Lower lobe of right lung (tissue), 2 donors: ENCODE data around the gene ENTPD7. TPM values are rescaled to one million over a fixed set of nuclear protein-coding genes. Genes with fewer than 3 reads are reported as not detected.

Experiments used
- ATAC-seq, 2 donors: fragments of 200-7000 bp; cut with Tn5 transposase; one replicate each; pipeline ENCODE4 v1.9.1; 2020 to 2022; ENCODE audit warnings: mild to moderate bottlenecking in 2 of 2, moderate library complexity in 2 of 2
- DNase-seq: peaks from one replicate; pipeline ENCODE4 v3.0.0-alpha.2; 2020
- H3K27ac ChIP-seq: fragments of 200-600 bp; one replicate; pipeline ENCODE4 v1.8.0; 2022
- H3K27me3 ChIP-seq: fragments of 200-600 bp; one replicate; pipeline ENCODE4 v1.8.0; 2022; ENCODE audit warnings: low read depth
- H3K36me3 ChIP-seq: fragments of 200-600 bp; one replicate; pipeline ENCODE4 v1.8.0; 2022; ENCODE audit warnings: mild to moderate bottlenecking
- H3K4me1 ChIP-seq: fragments of 200-600 bp; one replicate; pipeline ENCODE4 v1.8.0; 2022
- H3K4me3 ChIP-seq: fragments of 200-600 bp; one replicate; pipeline ENCODE4 v1.8.0; 2022; ENCODE audit warnings: mild to moderate bottlenecking
- H3K9me3 ChIP-seq: fragments of 200-600 bp; one replicate; pipeline ENCODE4 v1.8.0; 2022
- CTCF ChIP-seq: fragments of 200-600 bp; IDR thresholded peaks from one replicate; pipeline ENCODE4 v1.8.0; 2022; ENCODE audit warnings: antibody characterized with exemption, mild to moderate bottlenecking
- intact Hi-C: fragments of 100-400 bp; cut with DNase I; formaldehyde crosslinking; loops from one replicate; pipeline ENCODE4 v1.11.0; 2022
- total RNA-seq: library from RNA; stranded (reverse); fragmentation: NEBNext Ultra II Directional; extraction: Animal tissue kit (Norgen Biotek cat#: 25700); gene quantifications from one replicate; pipeline ENCODE4 v1.2.1, GENCODE V29; 2021
- donor health status: DM: no; HTN: yes; CAD: no; lungs with severe emphysema.

The ENTPD7 gene
- total RNA-seq, 1 donor from 2014 or later, result 8.1 TPM

DNA sequence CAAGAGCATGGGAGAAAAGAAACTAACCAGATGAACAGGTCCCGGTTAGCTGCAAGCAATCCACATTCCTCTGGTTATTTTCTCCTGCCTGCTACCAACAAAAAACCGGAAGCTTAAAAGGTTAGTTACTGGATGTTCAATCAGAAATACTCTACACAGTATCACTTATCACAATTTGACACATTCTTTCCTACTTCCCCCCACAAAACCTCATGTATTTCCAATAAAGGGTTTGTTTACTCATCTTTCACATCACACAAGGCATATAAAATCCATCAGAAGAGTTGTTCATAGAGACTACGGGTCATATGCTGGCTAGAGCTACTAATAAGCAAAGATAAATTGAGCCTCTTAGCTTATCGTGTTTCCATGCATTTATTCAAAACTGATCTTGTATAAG lies 43.9 kb upstream of the ENTPD7 start:
- Histone ChIP-seq H3K9me3 (no peaks in the 10 kb centered on the region), H3K4me3 (no peak overlapping the region), H3K27ac (no peak overlapping the region), H3K27me3 (no peaks in the 10 kb centered on the region), H3K36me3 (peaks cover 34% of the 10 kb centered on the region), H3K4me1 (peaks cover 38% of the 10 kb centered on the region)
- ATAC-seq (no peak), DNase-seq (no peak)
- intact Hi-C loops, result no loop called here
- TF ChIP-seq CTCF, result no peak

DNA sequence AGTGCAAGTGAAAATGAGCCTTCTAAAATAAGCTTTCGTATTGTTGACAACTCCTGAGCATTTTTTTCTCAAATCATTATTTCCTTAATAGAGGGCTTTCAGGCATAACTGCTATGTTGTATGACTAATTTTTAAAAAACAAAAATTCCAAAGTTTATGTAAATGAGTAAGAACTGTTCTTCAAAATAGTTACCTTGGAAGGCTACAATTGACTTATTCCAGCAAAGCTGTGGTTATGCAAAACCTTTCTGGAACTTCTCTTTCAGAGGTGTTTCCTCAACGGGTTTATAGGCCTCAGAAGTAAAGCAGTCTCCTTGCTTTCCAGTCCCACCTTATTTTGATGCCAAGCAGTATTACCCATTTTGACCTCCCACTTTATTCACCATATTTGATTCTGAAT lies 41.6 kb upstream of the ENTPD7 start:
- H3K27me3 ChIP-seq, result no peaks in the 10 kb centered on the region
- peak overlapping the region; percentile 93 for H3K4me3 ChIP-seq
- intact Hi-C loops, result no loop called here
- H3K9me3 ChIP-seq, result no peaks in the 10 kb centered on the region
- ATAC-seq, result no peak
- H3K4me1 ChIP-seq, result peaks cover 45% of the 10 kb centered on the region
- no peak for DNase-seq
- no peak overlapping the region for H3K27ac ChIP-seq
- no peak for TF ChIP-seq CTCF
- H3K36me3 ChIP-seq, result peaks cover 24% of the 10 kb centered on the region

DNA sequence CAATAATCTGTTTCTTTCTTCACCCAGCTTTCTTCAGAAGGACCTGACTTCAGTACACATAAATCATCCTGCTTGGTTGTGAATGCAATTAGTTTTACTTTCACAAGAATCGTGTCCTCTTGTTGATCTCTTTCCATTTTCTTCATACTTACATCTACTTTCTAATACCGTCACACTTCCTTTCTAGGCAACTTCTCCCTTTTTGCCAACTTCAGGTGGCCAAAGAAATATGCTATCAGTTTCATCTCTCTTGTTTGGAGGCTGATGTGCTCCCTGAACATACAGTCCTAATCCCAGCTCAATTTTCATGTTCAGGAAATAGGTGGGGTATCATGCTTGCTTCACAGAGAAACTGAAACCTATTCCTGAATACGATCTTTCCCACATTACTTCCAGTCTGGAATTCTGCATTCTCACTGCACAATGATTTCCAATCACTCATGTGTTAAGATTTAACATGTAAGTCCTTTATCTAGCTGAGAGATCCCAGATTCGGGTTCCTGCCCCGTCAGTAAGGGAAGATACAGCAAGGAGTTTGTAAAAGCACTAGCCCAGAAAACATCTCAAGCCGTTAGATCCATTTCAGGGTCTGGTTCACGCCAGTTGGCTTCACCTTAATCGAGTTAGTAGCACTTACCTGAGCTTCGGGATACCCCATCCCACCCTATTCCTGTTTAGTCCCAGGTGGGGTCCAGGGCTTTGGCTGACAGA lies 40.1 kb upstream of the ENTPD7 start:
- Histone ChIP-seq H3K27ac (peak overlapping the region; percentile 96), H3K4me3 (peak overlapping the region; percentile 93), H3K36me3 (peaks cover 11% of the 10 kb centered on the region), H3K27me3 (no peaks in the 10 kb centered on the region), H3K9me3 (no peaks in the 10 kb centered on the region), H3K4me1 (peaks cover 45% of the 10 kb centered on the region)
- TF ChIP-seq CTCF, result no peak
- intact Hi-C loops, result no loop called here
- ATAC-seq (no peak), DNase-seq (no peak)

DNA sequence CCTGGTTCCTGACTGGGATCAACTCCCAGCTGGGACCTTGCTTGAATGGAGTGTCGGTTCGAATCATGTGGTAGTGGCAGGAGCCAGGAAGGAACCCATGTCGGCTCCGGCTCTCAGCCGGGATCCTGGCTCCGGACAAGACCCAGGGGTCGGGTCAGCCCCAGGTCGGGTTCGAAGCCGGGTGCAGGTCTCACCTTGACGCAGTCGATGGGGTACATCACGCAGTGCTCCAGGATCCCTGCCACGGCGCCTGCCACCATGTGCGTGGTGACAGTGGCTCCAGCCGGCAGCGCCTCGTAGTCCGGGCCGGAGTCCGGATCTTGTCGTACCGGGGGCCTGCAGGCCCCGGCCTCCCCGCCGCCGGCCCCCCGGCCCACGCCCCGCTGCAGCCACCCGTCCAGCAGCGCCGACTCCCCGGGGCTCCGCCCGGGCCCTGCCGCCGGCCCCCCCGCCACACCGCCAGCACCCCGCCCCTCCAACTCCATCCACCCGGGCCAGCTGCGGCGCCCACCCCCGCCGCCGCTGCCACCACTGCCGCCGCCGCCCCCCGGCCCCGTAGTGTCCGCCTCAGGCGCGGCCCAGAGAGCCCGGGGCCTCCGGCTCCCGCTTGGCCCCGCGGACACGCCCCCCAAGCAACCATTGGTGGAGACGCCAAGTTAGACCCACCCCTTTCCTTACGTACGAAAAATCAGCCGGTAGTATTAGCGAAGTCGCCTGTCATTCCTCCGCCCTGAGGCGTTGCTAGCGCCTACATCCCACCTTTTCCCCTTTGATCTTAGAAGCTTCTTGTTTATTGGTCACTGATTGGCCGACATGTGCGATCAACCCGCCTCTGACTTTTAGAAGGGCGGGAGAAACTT lies 39.2 kb upstream of the ENTPD7 start, which contains the start of gene SLC25A28:
Gene SLC25A28, minus strand, starts transcription at position 589 of the 860 bp plus-strand sequence. Its CDS starts 104 bp downstream, at position 485.
- H3K9me3 ChIP-seq, result no peaks in the 10 kb centered on the region
- intact Hi-C loops, result no loop called here
- TF ChIP-seq CTCF, result no peak
- H3K27ac ChIP-seq, result peak within 1 kb of the TSS; percentile 96
- H3K4me1 ChIP-seq, result peaks cover 45% of the 10 kb centered on the region
- peak in 1 of 2 donors; percentile 0 for ATAC-seq
- H3K27me3 ChIP-seq, result no peaks in the 10 kb centered on the region
- H3K4me3 ChIP-seq, result peak within 1 kb of the TSS; percentile 93
- H3K36me3 ChIP-seq, result peaks cover 3% of the 10 kb centered on the region
- DNase-seq, result peak; percentile 96

DNA sequence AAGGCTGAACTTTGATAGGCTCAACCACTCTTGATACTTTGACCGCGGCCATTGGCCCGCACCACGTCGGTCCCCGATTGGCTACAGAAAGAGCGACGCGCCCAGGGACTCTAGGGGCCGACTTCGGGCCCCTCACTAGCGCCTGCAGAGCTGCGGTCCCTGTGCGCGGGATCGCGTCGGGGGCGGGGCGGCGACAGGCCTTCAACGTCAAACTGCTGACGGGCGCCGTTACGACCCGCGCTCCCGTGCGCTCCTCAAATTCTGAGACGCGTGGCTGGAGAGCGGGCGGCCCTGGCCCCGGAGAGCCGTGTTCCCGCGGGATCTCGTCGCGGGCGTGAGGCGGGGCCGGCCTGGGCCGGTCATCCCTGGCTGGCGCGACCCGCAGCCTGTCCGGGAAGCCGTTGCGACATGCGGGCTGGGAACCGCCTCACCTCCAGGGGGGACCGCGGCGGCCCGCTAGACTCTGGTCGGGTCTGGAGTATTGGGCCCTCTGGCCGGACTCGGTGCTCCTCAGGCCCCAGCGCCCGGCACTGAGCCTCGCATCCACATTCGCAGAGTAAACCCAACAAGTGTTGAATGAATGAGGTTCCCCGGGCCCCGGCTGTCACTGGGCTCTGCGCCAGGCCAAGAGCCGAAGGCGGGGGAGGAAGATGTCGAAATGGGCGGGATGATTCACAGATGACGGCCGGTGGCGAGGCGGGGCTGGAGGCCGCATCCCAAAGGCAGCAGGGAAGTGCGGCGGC lies 38.4 kb upstream of the ENTPD7 start:
- intact Hi-C loops, result no loop called here
- DNase-seq (peak; percentile 95), ATAC-seq (peak; percentile 95 to 96)
- H3K27me3 ChIP-seq, result no peaks in the 10 kb centered on the region
- H3K36me3 ChIP-seq, result no peaks in the 10 kb centered on the region
- peak overlapping the region; percentile 96 for H3K27ac ChIP-seq
- TF ChIP-seq CTCF, result peak; percentile 18
- H3K4me3 ChIP-seq, result peak overlapping the region; percentile 93
- peaks cover 43% of the 10 kb centered on the region for H3K4me1 ChIP-seq
- H3K9me3 ChIP-seq, result no peaks in the 10 kb centered on the region
